ENCODE results near the gene STX1B.

DNA sequence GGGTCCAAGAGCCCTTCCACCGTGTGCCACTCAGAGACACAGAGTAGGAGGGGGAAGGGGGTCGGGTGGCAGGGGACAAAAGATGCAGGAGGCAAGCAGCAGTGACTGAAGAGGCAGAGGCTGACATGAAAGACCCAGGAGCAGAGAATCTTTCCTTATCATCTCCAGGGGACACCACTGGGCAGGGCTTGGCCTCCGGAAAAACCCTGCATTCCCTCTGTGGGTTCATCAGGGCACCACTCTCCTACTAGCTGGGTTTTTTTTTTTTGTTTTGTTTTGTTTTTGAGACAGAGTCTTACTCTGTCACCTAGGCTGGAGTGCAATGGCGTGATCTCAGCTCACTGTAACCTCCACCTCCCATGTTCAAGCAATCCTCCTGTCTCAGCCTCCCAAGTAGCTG, 20.8 kb upstream of the STX1B start:
- TF ChIP-seq POLR2A (IDR thresholded peaks at IDR 0.05; ENCODE audit: low read length) = no peak
- TF ChIP-seq GATA1 (IDR thresholded peaks at IDR 0.05; ENCODE audit: low read depth, low read length) = no peak
